GM19397 (cell line): ENCODE results near the gene TBC1D22B.
"Not testable (repeated sequence)": the region's sequence is repeated elsewhere in the genome, so short reads cannot be mapped to it uniquely, and the experiment has no call there.

ENCODE experiments used
- ATAC-seq: cut with Tn5 transposase; IDR thresholded peaks from one replicate; pipeline ENCODE4 v1.9.1; 2021; ENCODE audit warnings: mild to moderate bottlenecking, moderate library complexity; ENCODE audit not compliant: unreplicated experiment

Gene TBC1D22B

DNA sequence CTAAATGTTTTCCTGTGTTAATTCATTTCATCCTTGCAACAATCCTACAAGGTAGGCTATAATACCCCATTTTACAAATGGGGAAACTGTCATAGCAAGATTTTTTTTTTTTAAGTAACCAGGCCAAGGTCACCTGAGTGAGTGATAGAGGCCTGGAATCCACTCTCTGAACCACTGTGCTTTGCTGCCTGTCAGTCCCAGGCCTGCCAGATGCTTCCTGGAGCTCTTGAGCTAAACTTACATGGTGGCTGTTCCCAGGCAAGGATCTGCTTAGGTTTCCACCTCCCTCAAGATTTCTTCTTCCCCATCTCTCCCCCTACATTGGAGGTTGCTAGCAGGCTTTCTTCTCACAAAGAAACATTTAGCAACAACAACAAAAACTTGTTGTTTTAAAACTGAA, 63.5 kb downstream of the TBC1D22B start:
- ATAC-seq = no peak

DNA sequence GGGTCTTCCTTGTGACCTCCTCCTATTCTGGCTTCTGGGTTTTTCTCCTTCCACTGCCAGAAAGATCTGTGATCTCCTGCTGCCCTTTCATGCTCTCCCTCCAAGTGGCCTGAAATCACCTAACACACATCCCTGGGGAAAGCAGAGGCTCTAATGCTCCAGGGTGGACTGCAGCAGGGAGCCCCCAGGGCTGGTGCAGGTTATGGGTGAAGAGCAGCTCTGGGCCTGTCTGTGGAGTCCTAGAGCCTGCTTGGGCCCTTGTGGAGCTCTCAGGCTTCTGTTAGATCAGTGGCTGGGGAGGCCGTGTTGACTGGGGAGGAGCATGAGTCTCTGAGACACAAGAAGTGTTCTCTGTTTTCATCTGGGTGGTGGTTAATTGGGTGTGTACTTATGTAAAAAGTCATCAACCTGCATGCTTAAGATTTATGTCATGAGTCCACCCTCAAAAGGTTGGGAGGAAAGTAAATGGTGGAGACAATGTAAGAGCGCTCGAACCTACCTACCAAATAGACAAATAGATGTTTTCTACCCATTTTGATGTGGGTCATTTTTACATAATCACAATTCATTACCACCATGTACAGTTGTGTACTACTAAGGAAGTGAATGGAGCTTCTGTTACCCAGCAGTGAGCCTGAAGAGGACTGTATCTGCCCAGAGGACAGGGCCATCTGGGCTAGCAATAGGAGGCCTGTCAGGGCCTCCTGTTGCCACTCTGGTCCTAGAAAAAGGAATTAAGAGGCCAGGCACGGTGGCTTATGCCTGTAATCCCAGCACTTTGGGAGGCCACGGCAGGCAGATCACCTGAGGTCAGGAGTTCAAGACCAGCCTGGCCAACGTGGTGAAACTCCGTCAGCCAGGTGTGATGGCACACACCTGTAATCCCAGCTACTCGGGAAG, 64.2 kb downstream of the TBC1D22B start:
- ATAC-seq = no peak

DNA sequence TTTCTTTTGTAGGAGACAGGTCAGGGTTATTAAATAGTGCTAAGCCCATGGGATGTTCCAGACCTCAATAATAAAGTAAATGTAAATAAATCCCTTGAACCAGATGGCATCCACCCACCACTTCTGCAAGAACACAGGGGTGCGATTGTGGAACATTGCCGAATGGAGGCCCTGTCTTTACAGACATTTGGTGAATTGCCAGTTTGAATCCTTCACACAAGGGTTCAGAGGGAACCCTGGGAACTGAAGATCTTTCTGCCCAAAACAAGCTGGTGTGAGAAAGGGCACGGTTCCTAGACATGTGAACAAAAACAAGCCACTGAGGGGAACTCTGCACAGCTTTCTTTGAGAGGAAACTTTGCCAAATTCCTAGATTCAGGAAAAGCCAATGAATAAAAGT, 66.0 kb downstream of the TBC1D22B start:
- no peak for ATAC-seq

DNA sequence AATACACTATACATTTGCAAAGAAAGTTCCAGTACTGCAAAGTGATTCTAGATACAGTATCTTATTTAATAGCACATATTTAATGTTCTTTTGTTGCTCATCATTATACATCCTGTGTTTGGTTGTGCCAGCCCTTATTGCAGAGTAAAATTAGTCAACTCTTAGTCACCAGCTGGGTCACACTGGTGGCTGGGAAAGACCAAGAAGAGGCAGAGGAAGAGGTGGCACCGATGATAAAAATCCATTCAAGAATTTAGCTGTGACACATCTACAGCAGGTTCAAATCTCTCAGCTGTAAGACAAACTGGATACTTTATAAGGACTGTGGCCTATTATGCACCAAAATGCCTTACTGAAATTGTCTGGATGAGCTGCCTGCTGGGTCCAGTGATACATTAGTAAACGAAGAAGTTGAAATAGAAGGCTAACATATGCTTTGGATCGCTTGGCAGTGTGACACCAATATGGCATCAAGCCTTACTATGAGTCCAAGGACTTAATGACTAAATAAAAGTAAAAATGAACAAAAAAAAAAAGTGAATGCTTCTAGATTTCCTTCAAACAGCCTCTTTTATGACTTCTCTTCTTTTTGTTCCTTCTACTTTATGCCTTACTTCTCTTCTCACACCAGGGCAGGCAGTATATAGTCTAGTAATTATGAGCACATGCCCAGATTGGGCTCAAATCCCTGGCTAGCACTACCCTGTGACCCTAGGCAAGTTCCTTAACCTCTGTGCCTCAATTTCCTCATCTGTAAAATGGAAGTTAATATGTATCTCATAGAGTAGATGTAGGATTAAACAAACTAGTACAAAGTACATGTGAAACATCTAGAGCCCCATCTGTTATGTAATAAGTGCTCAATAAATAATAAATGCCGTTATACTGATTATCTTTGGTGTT, 66.8 kb downstream of the TBC1D22B start:
- no peak for ATAC-seq

DNA sequence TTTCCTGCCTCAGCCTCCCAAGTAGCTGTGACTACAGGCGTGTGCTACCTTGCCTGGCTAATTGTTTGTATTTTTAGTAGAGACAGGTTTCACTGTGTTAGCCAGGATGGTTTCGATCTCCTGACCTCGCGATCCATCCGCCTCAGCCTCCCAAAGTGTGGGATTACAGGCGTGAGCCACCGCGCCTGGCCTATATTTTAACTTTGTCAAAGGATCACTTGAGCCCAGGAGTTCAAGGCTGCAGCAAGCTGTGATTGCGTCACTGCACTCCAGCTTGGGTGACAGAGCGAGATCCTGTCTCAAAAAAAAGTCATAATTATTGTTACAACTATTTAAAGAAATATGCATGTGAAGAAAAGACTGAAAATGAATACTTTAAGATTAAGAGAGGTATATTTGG, 72.8 kb downstream of the TBC1D22B start:
- ATAC-seq = not testable (repeated sequence)

DNA sequence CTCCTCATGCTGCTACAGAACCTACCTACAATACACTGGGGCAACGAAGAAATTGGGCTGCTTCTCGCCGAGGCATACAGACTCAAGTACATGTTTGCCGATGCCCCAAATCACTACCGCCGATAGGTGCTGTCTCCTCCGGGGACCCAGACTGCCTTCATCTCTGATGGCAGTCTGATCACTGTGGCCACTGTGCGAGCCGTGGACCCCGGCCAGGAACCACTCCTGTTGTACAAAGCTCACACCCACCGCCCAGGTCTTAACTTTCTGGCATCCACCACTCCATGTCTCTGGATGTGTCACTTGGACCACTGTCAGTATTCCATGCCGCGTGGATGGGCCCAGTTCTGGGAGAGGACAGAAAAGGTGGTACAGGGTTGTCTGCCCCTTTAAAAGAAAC, 73.5 kb downstream of the TBC1D22B start:
- ATAC-seq = no peak

DNA sequence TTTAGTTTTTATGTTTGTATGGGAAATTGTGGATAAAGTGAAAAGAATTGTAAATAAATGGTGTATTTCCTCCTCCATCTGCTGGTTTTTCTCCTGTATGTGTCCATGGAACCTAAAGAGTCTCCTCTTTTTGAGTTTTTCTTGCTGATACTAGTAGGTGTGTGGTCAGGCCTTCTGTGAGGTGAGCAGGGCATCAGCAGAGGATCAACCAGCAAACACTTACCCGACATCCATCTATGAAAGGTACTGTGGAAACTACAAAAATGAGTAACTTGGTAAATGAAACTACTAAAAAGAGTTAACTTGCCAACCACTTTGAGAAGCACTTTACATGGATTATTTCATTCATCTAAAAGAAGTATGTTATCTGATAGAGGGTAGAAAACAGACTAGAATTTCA, 75.3 kb downstream of the TBC1D22B start:
- ATAC-seq = no peak

DNA sequence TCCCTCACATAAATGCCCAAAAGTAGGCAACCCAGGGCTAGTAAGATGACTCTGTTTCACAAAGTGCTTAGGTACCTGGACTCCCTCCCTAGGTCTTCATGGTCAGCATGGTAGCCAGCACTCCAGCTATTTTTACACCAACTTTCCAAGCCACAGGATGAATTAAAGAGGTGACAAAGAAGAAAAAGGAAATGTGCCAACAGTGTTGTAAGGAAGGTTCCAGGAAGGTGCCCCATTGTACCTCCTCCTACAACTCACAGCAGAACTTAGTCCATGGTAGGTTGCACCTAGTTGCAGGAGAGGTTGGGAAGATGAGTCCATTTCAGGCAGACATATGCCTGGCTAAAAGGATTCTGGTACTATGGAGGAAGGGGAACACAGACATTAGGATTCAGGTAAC, 76.5 kb downstream of the TBC1D22B start:
- no peak for ATAC-seq

DNA sequence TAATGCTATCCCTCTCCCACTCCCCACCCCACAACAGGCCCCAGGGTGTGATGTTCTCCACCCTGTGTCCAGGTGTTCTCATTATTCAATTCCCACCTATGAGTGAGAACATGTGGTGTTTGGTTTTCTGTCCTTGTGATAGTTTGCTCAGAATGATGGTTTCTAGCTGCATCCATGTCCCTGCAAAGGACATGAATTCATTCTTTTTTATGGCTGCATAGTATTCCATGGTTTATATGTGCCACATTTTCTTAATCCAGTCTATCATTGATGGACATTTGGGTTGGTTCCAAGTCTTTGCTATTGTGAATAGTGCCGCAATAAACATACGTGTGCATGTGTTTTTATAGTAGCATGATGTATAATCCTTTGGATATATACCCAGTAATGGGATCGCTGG, 80.7 kb downstream of the TBC1D22B start:
- not testable (repeated sequence) for ATAC-seq

DNA sequence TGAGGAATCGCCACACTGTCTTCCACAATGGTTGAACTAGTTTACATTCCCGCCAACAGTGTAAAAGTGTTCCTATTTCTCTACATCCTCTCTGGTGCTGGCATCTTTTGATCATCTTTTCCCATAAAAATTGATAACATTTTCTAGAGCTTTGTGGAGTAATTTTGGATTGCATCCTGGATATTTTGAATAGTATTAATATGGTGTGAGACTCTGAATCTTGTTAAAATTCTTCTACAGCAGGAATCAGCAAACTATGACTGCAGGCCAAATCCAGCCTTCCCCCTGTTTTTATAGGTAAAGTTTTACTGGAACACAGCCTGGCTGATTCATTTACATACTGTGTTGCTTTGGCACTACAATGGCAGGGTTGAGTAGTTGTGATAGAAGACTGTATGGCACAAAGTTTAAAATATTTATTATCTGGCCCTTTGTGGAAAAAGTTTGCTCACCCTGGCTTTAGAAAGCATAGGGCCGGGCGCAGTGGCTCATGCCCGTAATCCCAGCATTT, 81.2 kb downstream of the TBC1D22B start:
- no peak for ATAC-seq

DNA sequence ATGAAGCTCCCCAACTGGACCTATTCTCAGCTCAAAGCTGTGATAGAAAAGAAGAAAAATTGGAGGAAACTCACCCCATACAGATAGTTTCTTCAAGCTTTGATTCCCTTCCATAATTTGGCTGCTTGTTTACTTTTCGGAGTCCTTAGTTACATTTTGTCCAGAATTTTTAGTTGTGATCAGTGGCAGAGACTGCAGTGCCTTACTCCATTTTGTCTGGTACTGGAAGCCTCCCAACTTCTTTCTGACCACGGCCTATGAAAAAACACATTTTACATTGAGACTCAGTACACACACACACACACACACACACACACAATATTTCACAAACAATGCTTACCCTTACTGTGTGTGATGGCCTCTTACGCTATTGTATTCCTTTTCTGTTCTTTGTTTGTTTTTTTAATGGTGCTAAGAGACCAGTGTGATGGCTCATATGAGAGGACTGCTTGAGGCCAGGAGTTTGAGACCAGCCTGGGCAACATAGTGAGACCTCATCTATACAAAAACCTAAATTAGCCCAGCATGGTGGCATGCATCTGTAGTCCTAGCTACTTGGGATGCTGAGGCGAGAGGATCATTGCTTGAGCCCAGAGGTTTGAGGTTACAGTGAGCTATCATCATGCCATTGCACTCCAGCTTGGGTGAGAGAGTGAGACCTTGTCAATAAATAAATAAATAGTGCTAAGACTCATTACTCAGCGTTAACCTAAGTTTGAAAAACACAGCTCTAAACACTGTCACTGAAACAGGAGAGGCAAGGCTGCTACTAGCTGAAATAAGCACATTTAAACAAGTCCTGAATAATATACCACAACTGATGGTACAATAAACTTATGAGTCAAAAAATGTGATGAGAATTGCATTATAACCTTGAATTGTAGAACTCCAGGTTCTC, 82.4 kb downstream of the TBC1D22B start:
- no peak for ATAC-seq

DNA sequence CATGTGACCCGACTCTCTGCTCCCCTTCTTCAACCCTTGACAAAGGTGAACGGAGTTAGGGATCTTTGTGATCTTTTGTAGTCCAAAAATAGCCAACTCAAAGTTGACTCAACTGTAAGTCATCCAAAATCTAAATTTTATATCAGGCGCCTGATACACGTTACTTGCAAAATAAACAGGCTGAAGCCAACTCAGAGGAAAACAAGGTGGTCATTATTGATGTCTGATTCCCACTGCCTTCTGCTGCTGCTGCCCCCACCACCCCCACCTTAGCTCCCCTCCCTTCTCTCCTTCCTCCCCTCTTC, 83.0 kb downstream of the TBC1D22B start:
- ATAC-seq = no peak

DNA sequence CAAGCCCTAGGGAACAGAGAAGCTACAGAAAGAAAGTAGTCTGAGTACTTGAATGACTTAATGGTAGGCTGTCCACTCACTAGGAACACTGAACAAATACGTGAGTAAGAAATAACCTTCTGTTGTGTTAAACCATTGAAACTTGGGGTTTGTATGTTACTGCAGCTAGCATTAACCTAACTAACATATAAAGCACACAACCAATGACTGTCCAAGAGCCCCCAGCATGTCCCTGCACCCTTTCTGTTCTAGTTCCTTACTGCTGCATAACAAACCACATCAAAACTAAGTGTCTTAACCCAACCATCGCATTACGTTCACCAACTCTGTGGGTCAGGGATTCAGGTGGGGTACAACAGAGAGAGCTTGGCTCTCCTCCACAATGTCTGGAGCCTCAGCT, 85.7 kb downstream of the TBC1D22B start:
- ATAC-seq = no peak

DNA sequence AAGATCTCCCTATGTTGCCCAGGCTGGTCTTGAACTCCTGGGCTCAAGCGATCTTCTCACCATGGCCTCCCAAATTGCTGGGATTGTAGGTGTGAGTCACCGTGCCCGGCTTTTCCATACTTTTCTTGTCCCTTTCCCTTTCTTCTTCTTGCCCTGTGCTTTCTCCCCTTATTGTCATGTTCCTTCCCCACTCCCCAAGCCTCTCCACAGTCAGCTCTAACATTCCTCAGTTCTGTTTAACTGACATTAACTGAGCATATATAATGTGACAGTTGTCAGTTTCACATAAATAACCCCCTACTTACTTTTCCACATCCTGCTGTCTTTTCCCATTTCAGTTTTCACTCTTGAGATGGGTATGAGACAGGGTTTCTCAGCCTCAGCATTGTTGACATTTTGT, 86.7 kb downstream of the TBC1D22B start:
- no peak for ATAC-seq

DNA sequence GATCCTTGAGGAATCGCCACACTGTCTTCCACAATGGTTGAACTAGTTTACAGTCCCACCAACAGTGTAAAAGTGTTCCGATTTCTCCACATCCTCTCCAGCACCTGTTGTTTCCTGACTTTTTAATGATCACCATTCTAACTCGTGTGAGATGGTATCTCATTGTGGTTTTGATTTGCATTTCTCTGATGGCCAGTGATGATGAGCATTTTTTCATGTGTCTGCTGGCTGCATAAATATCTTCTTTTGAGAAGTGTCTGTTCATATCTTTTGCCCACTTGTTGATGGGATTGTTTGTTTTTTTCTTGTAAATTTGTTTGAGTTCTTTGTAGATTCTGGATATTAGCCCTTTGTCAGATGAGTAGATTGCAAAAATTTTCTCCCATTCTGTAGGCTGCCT, 88.2 kb downstream of the TBC1D22B start:
- ATAC-seq = not testable (repeated sequence)

DNA sequence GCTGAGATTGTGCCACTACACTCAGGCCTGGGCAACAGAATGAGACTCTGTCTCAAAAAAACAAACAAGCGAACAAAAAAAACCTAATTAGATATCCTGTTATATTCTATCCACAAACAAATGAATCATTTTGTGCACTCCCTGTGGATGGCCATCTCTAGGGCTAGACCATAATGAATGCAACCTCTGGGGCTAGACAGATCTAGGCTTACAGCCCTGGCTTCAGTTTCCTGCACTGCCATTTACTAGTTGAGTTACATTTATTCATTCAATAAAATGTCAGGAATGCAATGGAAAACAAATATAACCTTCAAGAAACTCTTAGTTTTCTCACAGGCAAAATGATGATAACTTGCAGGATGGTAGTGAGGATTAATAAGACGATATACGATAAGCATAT, 89.6 kb downstream of the TBC1D22B start:
- no peak for ATAC-seq

DNA sequence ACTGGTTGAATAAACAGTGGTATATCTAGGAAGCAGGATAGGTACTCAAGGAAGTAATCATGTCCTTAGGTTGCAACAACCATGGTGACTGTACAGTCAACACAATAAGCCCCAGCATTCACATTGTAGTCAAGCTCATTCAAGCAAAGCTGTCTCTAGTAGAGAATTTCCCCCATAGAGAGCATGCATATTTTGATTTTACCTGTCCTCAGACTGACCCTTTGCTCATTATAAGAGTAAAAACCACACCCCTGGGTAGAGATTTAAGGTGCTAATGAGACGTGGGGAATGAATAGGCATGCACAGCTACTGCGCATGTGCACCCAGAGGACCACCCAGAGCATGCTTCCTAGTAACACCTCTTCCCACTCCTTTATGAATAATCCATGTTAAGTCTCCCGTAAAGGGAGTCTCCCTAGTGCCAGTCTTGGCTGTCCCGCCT, 90.1 kb downstream of the TBC1D22B start:
- ATAC-seq = no peak

DNA sequence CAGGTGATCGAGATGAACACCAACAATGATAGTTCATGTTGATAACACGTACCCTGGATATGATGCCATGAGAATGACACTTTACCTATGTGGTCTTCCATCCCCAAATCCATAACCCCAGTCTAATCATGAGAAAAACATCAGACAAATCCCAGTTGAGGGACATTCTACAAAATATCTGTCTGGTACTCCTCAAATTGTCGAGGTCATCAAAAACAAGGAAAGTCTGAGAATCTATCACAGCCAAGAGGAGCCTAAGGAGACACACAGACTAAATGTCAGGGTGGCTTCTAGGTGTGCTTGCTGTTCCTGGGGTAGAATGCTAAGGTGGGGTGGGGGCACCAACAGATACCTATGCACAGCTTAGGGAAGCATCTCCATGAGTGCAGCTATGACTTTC, 93.5 kb downstream of the TBC1D22B start:
- no peak for ATAC-seq

DNA sequence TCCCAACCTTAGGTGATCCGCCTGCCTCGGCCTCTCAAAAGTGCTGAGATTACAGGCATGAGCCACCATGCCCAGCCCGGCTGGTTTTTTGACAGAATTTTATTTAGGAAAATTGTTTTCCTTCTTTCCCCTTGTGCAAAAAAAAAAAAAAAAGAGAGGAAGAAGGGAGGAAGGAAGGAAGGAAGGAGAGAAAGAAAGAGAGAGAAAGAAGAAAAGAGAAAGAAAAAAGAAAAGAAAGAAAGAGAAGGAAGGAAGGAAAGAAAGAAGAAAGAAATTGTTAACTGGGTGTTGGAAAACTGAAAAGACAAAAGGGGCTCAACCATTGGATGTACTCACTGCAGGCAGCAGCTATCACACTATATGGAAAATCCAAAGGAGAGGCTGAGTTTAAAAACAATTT, 94.8 kb downstream of the TBC1D22B start:
- no peak for ATAC-seq

DNA sequence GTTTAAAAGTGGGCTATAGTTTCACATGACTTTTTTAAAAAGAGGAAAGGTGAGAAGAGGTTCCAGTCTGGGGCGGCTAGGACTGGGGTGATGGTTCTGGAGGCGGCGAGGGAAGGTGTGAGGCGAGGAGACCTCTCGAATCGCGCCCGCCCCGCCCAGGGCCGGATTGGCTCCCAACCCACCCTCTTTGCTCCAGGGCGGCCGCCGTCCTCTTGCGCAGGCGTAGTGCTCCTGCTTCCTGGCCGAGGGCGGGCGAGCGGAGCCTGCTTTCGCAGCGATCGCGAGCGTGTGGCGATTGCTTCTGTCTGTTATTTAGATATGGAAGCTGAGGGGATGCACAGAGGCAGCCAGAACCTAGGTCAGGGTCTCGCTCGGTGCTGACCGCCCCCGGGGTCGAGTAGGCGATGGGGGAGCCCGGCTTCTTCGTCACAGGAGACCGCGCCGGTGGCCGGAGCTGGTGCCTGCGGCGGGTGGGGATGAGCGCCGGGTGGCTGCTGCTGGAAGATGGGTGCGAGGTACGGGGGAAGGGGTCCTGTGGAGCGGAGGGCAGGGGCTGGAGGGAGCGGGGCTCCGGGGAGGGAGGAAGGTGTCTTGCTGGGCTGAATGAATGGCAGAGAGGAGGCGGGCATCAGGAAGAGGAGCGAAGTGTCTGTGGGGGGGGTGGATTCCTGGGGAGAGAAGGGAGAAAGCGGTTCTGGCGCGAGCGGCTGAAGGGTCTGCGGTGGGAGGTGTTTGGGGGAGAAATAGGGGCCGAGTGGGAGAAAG, 96.4 kb downstream of the TBC1D22B start, which contains the start of gene RNF8:
RNF8 (plus strand) TSS at position 223 of the 765 bp plus-strand sequence; CDS start at position 405, 182 bp downstream.
- peak; percentile 89 for ATAC-seq
